ENCODE results near the gene PPP1R16B. TPM values are rescaled to one million over a fixed set of nuclear protein-coding genes. Genes with fewer than 3 reads are reported as not detected.

The PPP1R16B gene
- total and polyA plus RNA-seq, 10 of the 15 experiments (the other 5 are each of a cell fraction or from before 2014, with no cell fraction given) = 13.4 to 90.2 (median 66.7) TPM

DNA sequence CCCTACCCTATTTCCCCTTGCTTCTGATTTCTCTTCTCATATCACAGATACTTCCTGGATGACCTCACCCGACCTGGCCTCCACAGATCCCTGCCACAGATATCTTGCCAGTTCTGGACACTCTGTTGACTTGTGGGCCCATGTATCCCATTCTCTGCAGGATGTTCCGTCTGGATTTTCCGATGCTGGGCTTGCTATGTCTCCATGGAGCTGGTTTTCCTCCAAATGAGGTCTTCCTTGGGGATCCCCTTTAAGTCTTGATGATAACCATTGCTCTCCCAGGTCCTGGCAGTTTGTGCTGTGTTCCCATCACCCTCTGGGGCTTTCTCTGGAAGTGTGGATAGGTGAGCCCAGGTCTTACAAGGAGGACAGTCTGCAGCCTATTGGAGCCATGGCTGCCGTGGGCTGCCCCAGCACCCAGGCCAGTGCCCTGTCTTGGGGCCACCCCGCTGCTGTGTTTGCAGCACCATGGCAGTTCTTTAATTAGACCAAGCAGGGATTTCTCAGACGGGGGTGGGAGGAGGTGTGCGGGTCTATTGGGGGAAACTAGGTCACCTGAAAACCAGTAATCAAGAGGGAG, 23.9 kb downstream of the PPP1R16B start:
- FAIRE-seq (no peak), ATAC-seq (no peak), DNase-seq (ENCODE audit: low read depth, low spot score) (no peak)
- SMC1A ChIA-PET (ENCODE audit: uncharacterized antibody, unreplicated experiment) = interaction anchor here (0.6 kb wide), 1 partner anchor 30 kb away, joined by 3 read pairs; no protein-coding TSS in a partner anchor
- no peak for TF ChIP-seq SUZ12 (IDR thresholded peaks at IDR 0.05; ENCODE audit: unreplicated experiment)
- no peak for TF ChIP-seq ZNF274 (IDR thresholded peaks at IDR 0.05; ENCODE audit: insufficient read depth, insufficient read length)
- no peak for TF ChIP-seq FOXM1 (IDR thresholded peaks at IDR 0.05; ENCODE audit: low read depth, low read length)
- TF ChIP-seq BACH1 (IDR thresholded peaks at IDR 0.05; ENCODE audit: borderline replicate concordance) = no peak
- TF ChIP-seq DPF2 (IDR thresholded peaks at IDR 0.05) = no peak
- TF ChIP-seq ZZZ3 (IDR thresholded peaks at IDR 0.05; ENCODE audit: control insufficient read depth, insufficient read length, low read depth) = no peak
- TF ChIP-seq NFYB (IDR thresholded peaks at IDR 0.05; ENCODE audit: insufficient read depth, low read depth, low read length) = no peak
- TF ChIP-seq LARP7 (IDR thresholded peaks at IDR 0.05) = no peak
- no peak for TF ChIP-seq ASH2L (IDR thresholded peaks at IDR 0.05; ENCODE audit: borderline replicate concordance, low read depth)
- TF ChIP-seq TCF7 (IDR thresholded peaks at IDR 0.05; ENCODE audit: borderline replicate concordance) = no peak
- in situ Hi-C loops (cut with MboI) (no loop called here), intact Hi-C loops (cut with micrococcal nuclease; ENCODE audit: unreplicated experiment) (no loop called here)
- Histone ChIP-seq H3K4me1 (ENCODE audit: control insufficient read depth, insufficient read depth, low read length) (peaks cover 27% of the 10 kb centered on the region), H3K4me3 (no peak overlapping the region), H3K4me2 (ENCODE audit: control insufficient read depth, insufficient read depth) (no peak overlapping the region), H3K27ac (ENCODE audit: control insufficient read depth, insufficient read depth) (no peak overlapping the region), H3K9me3 (replicated peaks; ENCODE audit: control insufficient read depth, insufficient read depth, low read length) (no peaks in the 10 kb centered on the region), H3K27me3 (replicated peaks in 1 of 2; ENCODE audit: control insufficient read depth in 2 of 2, insufficient read depth in 2 of 2, low read length in 1 of 2) (no peaks in the 10 kb centered on the region), H4K20me1 (ENCODE audit: control insufficient read depth, insufficient read depth) (no peaks in the 10 kb centered on the region; the same call in 1 of the 2 replicates), H2AFZ (ENCODE audit: control insufficient read depth, low read depth, low read length) (no peak overlapping the region), H3K36me3 (ENCODE audit: control insufficient read depth in 2 of 2, insufficient read depth in 2 of 2, low read length in 1 of 2) (peaks cover 28 to 35% of the 10 kb centered on the region in 2 experiments), H3K79me2 (ENCODE audit: control insufficient read depth, insufficient read depth, low read length) (peaks cover 85% of the 10 kb centered on the region), H3K9ac (ENCODE audit: control insufficient read depth, insufficient read depth, low read length) (no peak overlapping the region)
- RAD21 ChIA-PET (ENCODE audit: unreplicated experiment) = no interaction called here
- POLR2A ChIA-PET = no interaction called here
- CTCF ChIA-PET = interaction anchor here (1.1 kb wide), 1 partner anchor 13 kb away, joined by 4 read pairs; no protein-coding TSS in a partner anchor
- 60% methylated on average over 7 of the region's 7 CpGs for WGBS (ENCODE audit: insufficient coverage, insufficient replicate concordance, low lambda C conversion rate, missing lambda C conversion rate)
- no TSS peak for BruUV-seq (replicated peaks)

Data from GM12878 (cell line).